ENCODE measurements around the gene CALU.

- TF ChIP-seq, protein P1, sequence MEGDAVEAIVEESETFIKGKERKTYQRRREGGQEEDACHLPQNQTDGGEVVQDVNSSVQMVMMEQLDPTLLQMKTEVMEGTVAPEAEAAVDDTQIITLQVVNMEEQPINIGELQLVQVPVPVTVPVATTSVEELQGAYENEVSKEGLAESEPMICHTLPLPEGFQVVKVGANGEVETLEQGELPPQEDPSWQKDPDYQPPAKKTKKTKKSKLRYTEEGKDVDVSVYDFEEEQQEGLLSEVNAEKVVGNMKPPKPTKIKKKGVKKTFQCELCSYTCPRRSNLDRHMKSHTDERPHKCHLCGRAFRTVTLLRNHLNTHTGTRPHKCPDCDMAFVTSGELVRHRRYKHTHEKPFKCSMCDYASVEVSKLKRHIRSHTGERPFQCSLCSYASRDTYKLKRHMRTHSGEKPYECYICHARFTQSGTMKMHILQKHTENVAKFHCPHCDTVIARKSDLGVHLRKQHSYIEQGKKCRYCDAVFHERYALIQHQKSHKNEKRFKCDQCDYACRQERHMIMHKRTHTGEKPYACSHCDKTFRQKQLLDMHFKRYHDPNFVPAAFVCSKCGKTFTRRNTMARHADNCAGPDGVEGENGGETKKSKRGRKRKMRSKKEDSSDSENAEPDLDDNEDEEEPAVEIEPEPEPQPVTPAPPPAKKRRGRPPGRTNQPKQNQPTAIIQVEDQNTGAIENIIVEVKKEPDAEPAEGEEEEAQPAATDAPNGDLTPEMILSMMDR (IDR thresholded peaks at IDR 0.05): no peak
- no peak for TF ChIP-seq EP300 (IDR thresholded peaks at IDR 0.05)
Observed at GRCh38 chr7:128692623-128693270, 46.4 kb upstream of the CALU start.
